ENCODE measurements around the gene COPA.

COPA gene

GRCh38 chr1:160362168-160362957, 19.3 kb upstream of the COPA start:
- Histone ChIP-seq H3K4me1 (ENCODE audit: control extremely low read depth in 1 of 4, control insufficient read depth in 4 of 4, insufficient read depth in 4 of 4, low read length in 3 of 4) (peaks cover 0 to 4% (median 1%) of the 10 kb centered on the region in 4 experiments), H3K36me3 (ENCODE audit: control insufficient read depth in 4 of 4, insufficient read depth in 4 of 4, low read length in 3 of 4) (peaks cover 11 to 31% (median 27%) of the 10 kb centered on the region in 4 experiments), H3K27ac (ENCODE audit: insufficient read depth in 1 of 2, low read depth in 1 of 2, low read length in 2 of 2, poor library complexity in 1 of 2, severe bottlenecking in 2 of 2) (no peak overlapping the region), H3K27me3 (replicated peaks in 2 of 5; ENCODE audit: control insufficient read depth in 4 of 5, insufficient read depth in 5 of 5, low read length in 4 of 5) (no peaks in the 10 kb centered on the region), H3K9me3 (ENCODE audit: control extremely low read depth in 1 of 5, control insufficient read depth in 4 of 5, insufficient read depth in 2 of 5, low read depth in 1 of 5, low read length in 4 of 5) (no peaks in the 10 kb centered on the region), H3K4me3 (ENCODE audit: control insufficient read depth in 1 of 7, extremely low read depth in 1 of 7, insufficient read depth in 4 of 7, low read depth in 2 of 7, low read length in 6 of 7) (no peak overlapping the region)
- 97% methylated on average over 8 of the region's 9 CpGs for WGBS (ENCODE audit: insufficient coverage)
- ChIA-PET CTCF (interaction anchor here (1.3 to 26.0 kb wide), 4 partner anchors 10 to 30 kb away, joined by 3 to 437 read pairs (median 19); no protein-coding TSS in a partner anchor), POLR2A (no interaction called here)
- DNase-seq: no peak

- peak overlapping the region in 1 of 2 experiments; percentile 11 for H3K27ac ChIP-seq (ENCODE audit: insufficient read depth in 1 of 2, low read depth in 1 of 2, low read length in 2 of 2, poor library complexity in 1 of 2, severe bottlenecking in 2 of 2)
- POLR2A ChIA-PET: no interaction called here
- H3K9me3 ChIP-seq (ENCODE audit: control extremely low read depth in 1 of 5, control insufficient read depth in 4 of 5, insufficient read depth in 2 of 5, low read depth in 1 of 5, low read length in 4 of 5): no peaks in the 10 kb centered on the region
- no peak for DNase-seq
- CTCF ChIA-PET: interaction anchor here (1.3 to 26.0 kb wide), 4 partner anchors 9 to 31 kb away, joined by 3 to 437 read pairs (median 19); no protein-coding TSS in a partner anchor
- no peak overlapping the region for H3K4me3 ChIP-seq (ENCODE audit: control insufficient read depth in 1 of 7, extremely low read depth in 1 of 7, insufficient read depth in 4 of 7, low read depth in 2 of 7, low read length in 6 of 7)
- peaks cover 12 to 36% (median 33%) of the 10 kb centered on the region in 4 experiments for H3K36me3 ChIP-seq (ENCODE audit: control insufficient read depth in 4 of 4, insufficient read depth in 4 of 4, low read length in 3 of 4)
- 40% methylated on average over 1 of the region's 4 CpGs for WGBS (ENCODE audit: insufficient coverage)
- H3K27me3 ChIP-seq (replicated peaks in 2 of 5; ENCODE audit: control insufficient read depth in 4 of 5, insufficient read depth in 5 of 5, low read length in 4 of 5): no peaks in the 10 kb centered on the region
- no peaks in the 10 kb centered on the region for H3K4me1 ChIP-seq (ENCODE audit: control extremely low read depth in 1 of 4, control insufficient read depth in 4 of 4, insufficient read depth in 4 of 4, low read length in 3 of 4)
Observed at GRCh38 chr1:160361814-160362167, 18.7 kb upstream of the COPA start.

- Histone ChIP-seq H3K27ac (ENCODE audit: insufficient read depth in 1 of 2, low read depth in 1 of 2, low read length in 2 of 2, poor library complexity in 1 of 2, severe bottlenecking in 2 of 2) (no peak overlapping the region), H3K9me3 (ENCODE audit: control extremely low read depth in 1 of 5, control insufficient read depth in 4 of 5, insufficient read depth in 2 of 5, low read depth in 1 of 5, low read length in 4 of 5) (no peaks in the 10 kb centered on the region), H3K4me3 (ENCODE audit: control insufficient read depth in 1 of 7, extremely low read depth in 1 of 7, insufficient read depth in 4 of 7, low read depth in 2 of 7, low read length in 6 of 7) (no peak overlapping the region), H3K36me3 (ENCODE audit: control insufficient read depth in 4 of 4, insufficient read depth in 4 of 4, low read length in 3 of 4) (peaks cover 13 to 42% (median 39%) of the 10 kb centered on the region in 4 experiments), H3K27me3 (replicated peaks in 2 of 5; ENCODE audit: control insufficient read depth in 4 of 5, insufficient read depth in 5 of 5, low read length in 4 of 5) (no peaks in the 10 kb centered on the region), H3K4me1 (ENCODE audit: control extremely low read depth in 1 of 4, control insufficient read depth in 4 of 4, insufficient read depth in 4 of 4, low read length in 3 of 4) (no peaks in the 10 kb centered on the region)
- 100% methylated on average over 2 of the region's 2 CpGs for WGBS (ENCODE audit: insufficient coverage)
- ChIA-PET POLR2A (no interaction called here), CTCF (interaction anchor here (0.8 to 26.0 kb wide), 4 partner anchors 9 to 32 kb away, joined by 3 to 437 read pairs (median 3); no protein-coding TSS in a partner anchor)
- no peak for DNase-seq
Observed at GRCh38 chr1:160361199-160361598, 18.1 kb upstream of the COPA start.

- Histone ChIP-seq H3K4me1 (ENCODE audit: control extremely low read depth in 1 of 4, control insufficient read depth in 4 of 4, insufficient read depth in 4 of 4, low read length in 3 of 4) (no peaks in the 10 kb centered on the region), H3K9me3 (ENCODE audit: control extremely low read depth in 1 of 5, control insufficient read depth in 4 of 5, insufficient read depth in 2 of 5, low read depth in 1 of 5, low read length in 4 of 5) (no peaks in the 10 kb centered on the region), H3K27ac (ENCODE audit: insufficient read depth in 1 of 2, low read depth in 1 of 2, low read length in 2 of 2, poor library complexity in 1 of 2, severe bottlenecking in 2 of 2) (no peak overlapping the region), H3K27me3 (replicated peaks in 2 of 5; ENCODE audit: control insufficient read depth in 4 of 5, insufficient read depth in 5 of 5, low read length in 4 of 5) (no peaks in the 10 kb centered on the region), H3K36me3 (ENCODE audit: control insufficient read depth in 4 of 4, insufficient read depth in 4 of 4, low read length in 3 of 4) (peaks cover 20 to 52% (median 48%) of the 10 kb centered on the region in 4 experiments), H3K4me3 (ENCODE audit: control insufficient read depth in 1 of 7, extremely low read depth in 1 of 7, insufficient read depth in 4 of 7, low read depth in 2 of 7, low read length in 6 of 7) (no peak overlapping the region)
- CTCF ChIA-PET: interaction anchor here (0.6 to 26.0 kb wide), 4 partner anchors 8 to 17 kb away, joined by 3 to 437 read pairs (median 3); no protein-coding TSS in a partner anchor
- POLR2A ChIA-PET: no interaction called here
- DNase-seq: no peak
- 96% methylated on average over 8 of the region's 8 CpGs for WGBS (ENCODE audit: insufficient coverage)
Observed at GRCh38 chr1:160360227-160360695, 17.2 kb upstream of the COPA start.

GRCh38 chr1:160359559-160360226, 16.6 kb upstream of the COPA start:
- no peaks in the 10 kb centered on the region for H3K4me1 ChIP-seq (ENCODE audit: control extremely low read depth in 1 of 4, control insufficient read depth in 4 of 4, insufficient read depth in 4 of 4, low read length in 3 of 4)
- H3K27me3 ChIP-seq (replicated peaks in 2 of 5; ENCODE audit: control insufficient read depth in 4 of 5, insufficient read depth in 5 of 5, low read length in 4 of 5): no peaks in the 10 kb centered on the region
- ChIA-PET CTCF (interaction anchor here (1.2 to 26.0 kb wide), 2 partner anchors 13 to 18 kb away, joined by 3 to 437 read pairs; no protein-coding TSS in a partner anchor), POLR2A (no interaction called here)
- H3K9me3 ChIP-seq (ENCODE audit: control extremely low read depth in 1 of 5, control insufficient read depth in 4 of 5, insufficient read depth in 2 of 5, low read depth in 1 of 5, low read length in 4 of 5): no peaks in the 10 kb centered on the region
- H3K36me3 ChIP-seq (ENCODE audit: control insufficient read depth in 4 of 4, insufficient read depth in 4 of 4, low read length in 3 of 4): peaks cover 25 to 57% (median 52%) of the 10 kb centered on the region in 4 experiments
- no peak for DNase-seq
- no peak overlapping the region for H3K27ac ChIP-seq (ENCODE audit: insufficient read depth in 1 of 2, low read depth in 1 of 2, low read length in 2 of 2, poor library complexity in 1 of 2, severe bottlenecking in 2 of 2)
- WGBS (ENCODE audit: insufficient coverage): 99% methylated on average over 8 of the region's 9 CpGs
- H3K4me3 ChIP-seq (ENCODE audit: control insufficient read depth in 1 of 7, extremely low read depth in 1 of 7, insufficient read depth in 4 of 7, low read depth in 2 of 7, low read length in 6 of 7): no peak overlapping the region

GRCh38 chr1:160358073-160358472, 15.0 kb upstream of the COPA start:
- Histone ChIP-seq H3K9me3 (ENCODE audit: control extremely low read depth in 1 of 5, control insufficient read depth in 4 of 5, insufficient read depth in 2 of 5, low read depth in 1 of 5, low read length in 4 of 5) (no peaks in the 10 kb centered on the region), H3K36me3 (ENCODE audit: control insufficient read depth in 4 of 4, insufficient read depth in 4 of 4, low read length in 3 of 4) (peaks cover 32 to 74% (median 66%) of the 10 kb centered on the region in 4 experiments), H3K4me3 (ENCODE audit: control insufficient read depth in 1 of 7, extremely low read depth in 1 of 7, insufficient read depth in 4 of 7, low read depth in 2 of 7, low read length in 6 of 7) (no peak overlapping the region), H3K4me1 (ENCODE audit: control extremely low read depth in 1 of 4, control insufficient read depth in 4 of 4, insufficient read depth in 4 of 4, low read length in 3 of 4) (no peaks in the 10 kb centered on the region), H3K27me3 (replicated peaks in 2 of 5; ENCODE audit: control insufficient read depth in 4 of 5, insufficient read depth in 5 of 5, low read length in 4 of 5) (no peaks in the 10 kb centered on the region), H3K27ac (ENCODE audit: insufficient read depth in 1 of 2, low read depth in 1 of 2, low read length in 2 of 2, poor library complexity in 1 of 2, severe bottlenecking in 2 of 2) (no peak overlapping the region)
- ChIA-PET POLR2A (no interaction called here), CTCF (interaction anchor here (1.4 to 26.0 kb wide), 3 partner anchors 10 to 67 kb away, joined by 3 to 437 read pairs (median 4); no protein-coding TSS in a partner anchor)
- no peak for DNase-seq
- WGBS (ENCODE audit: insufficient coverage): 96% methylated on average over 4 of the region's 4 CpGs

Measured in common myeloid progenitor, CD34-positive (primary cell).